Activated CD8-positive, alpha-beta T cell treated with anti-CD3 and anti-CD28 coated beads for 36 hours (primary cell): Measurements from ENCODE around the gene SERPINA1. TPM values are rescaled to one million over a fixed set of nuclear protein-coding genes. Genes with fewer than 3 reads are reported as not detected.

Experiments used
- ATAC-seq: fragments of 200-7000 bp; cut with Tn5 transposase; one replicate; pipeline ENCODE4 v1.10.0; 2021; ENCODE audit warnings: mild to moderate bottlenecking, moderate library complexity
- CTCF ChIA-PET: fragments of 350-600 bp; sonication (Branson Sonifier 250); formaldehyde crosslinking; loops from one replicate; lab custom pipeline; 2021; ENCODE audit warnings: antibody characterized with exemption; lab: Charles Lee
- POLR2A ChIA-PET: fragments of 350-600 bp; sonication (Branson Sonifier 250); formaldehyde crosslinking; loops from one replicate; lab custom pipeline; 2021; ENCODE audit warnings: antibody characterized with exemption; lab: Charles Lee
- DNase-seq: peaks from one replicate; pipeline ENCODE4 v3.0.0-alpha.2; 2020
- H3K27ac Mint-ChIP-seq: one replicate; pipeline ENCODE4 v1.8.0; 2021; ENCODE audit warnings: mild to moderate bottlenecking, mixed read lengths
- H3K27me3 Mint-ChIP-seq: one replicate; pipeline ENCODE4 v1.8.0; 2021; ENCODE audit warnings: mixed read lengths
- H3K36me3 Mint-ChIP-seq: one replicate; pipeline ENCODE4 v1.8.0; 2021; ENCODE audit warnings: low read depth, mixed read lengths
- H3K4me1 Mint-ChIP-seq: one replicate; pipeline ENCODE4 v1.8.0; 2021; ENCODE audit warnings: low read depth, mixed read lengths
- H3K4me3 Mint-ChIP-seq: one replicate; pipeline ENCODE4 v1.8.0; 2021; ENCODE audit warnings: mild to moderate bottlenecking, moderate library complexity, mixed read lengths
- H3K9me3 Mint-ChIP-seq: one replicate; pipeline ENCODE4 v1.8.0; 2021; ENCODE audit warnings: mixed read lengths
- intact Hi-C: fragments of 100-400 bp; cut with micrococcal nuclease; formaldehyde crosslinking; loops from one replicate; pipeline ENCODE4 v1.10.0; 2022
- total RNA-seq, 2 experiments: library from RNA; stranded (reverse); gene quantifications; one replicate each; pipeline ENCODE4 v1.2.3, GENCODE V29; 2021
- TF ChIP-seq, protein P1 (sequence below): fragments of 200-600 bp; IDR thresholded peaks from one replicate; pipeline ENCODE4 v1.8.0; 2022; ENCODE audit warnings: antibody characterized with exemption, mild to moderate bottlenecking

The SERPINA1 gene
- total RNA-seq, 2 experiments from 2014 or later: 1.0 to 1.9 TPM

DNA sequence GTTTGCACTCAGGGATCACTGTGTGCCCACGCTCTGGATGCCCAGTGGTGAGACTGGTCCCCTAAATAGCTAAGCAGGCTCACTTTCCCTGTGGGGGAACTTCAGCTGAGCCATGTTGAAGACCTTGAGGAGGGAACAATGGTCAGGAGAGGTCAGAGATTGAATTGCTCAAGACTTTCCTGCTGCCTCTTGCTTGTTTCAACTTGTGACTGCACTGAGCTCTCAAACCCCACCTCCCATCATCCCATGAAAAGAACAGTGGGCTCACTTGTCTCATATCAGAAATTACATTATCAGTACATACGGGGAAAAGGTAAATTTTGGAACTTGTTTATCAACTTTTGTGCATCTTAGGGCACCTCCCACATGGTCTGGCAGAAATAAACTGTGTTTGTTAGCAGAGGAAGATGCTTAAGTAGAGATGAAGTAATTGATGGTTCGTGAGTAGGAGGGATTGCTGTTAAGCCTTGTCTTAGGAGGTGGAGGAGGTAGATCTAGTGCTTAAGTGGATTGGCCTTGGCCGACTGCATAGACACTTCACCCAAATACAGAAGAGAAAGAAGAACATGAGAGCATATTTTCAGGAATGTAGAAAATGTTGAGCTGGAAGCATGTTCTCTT lies 15.0 kb upstream of the SERPINA1 start:
- Mint-ChIP-seq H3K27ac (no peak overlapping the region), H3K4me3 (no peak overlapping the region), H3K4me1 (no peaks in the 10 kb centered on the region), H3K9me3 (peaks cover 3% of the 10 kb centered on the region), H3K36me3 (no peaks in the 10 kb centered on the region), H3K27me3 (peaks cover 6% of the 10 kb centered on the region)
- POLR2A ChIA-PET: no interaction called here
- TF ChIP-seq, protein P1, sequence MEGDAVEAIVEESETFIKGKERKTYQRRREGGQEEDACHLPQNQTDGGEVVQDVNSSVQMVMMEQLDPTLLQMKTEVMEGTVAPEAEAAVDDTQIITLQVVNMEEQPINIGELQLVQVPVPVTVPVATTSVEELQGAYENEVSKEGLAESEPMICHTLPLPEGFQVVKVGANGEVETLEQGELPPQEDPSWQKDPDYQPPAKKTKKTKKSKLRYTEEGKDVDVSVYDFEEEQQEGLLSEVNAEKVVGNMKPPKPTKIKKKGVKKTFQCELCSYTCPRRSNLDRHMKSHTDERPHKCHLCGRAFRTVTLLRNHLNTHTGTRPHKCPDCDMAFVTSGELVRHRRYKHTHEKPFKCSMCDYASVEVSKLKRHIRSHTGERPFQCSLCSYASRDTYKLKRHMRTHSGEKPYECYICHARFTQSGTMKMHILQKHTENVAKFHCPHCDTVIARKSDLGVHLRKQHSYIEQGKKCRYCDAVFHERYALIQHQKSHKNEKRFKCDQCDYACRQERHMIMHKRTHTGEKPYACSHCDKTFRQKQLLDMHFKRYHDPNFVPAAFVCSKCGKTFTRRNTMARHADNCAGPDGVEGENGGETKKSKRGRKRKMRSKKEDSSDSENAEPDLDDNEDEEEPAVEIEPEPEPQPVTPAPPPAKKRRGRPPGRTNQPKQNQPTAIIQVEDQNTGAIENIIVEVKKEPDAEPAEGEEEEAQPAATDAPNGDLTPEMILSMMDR: no peak
- DNase-seq (no peak), ATAC-seq (no peak)
- intact Hi-C loops: no loop called here
- CTCF ChIA-PET: interaction anchor here (0.7 to 1.0 kb wide), 2 partner anchors 146 to 271 kb away, joined by 3 read pairs; no protein-coding TSS in a partner anchor

DNA sequence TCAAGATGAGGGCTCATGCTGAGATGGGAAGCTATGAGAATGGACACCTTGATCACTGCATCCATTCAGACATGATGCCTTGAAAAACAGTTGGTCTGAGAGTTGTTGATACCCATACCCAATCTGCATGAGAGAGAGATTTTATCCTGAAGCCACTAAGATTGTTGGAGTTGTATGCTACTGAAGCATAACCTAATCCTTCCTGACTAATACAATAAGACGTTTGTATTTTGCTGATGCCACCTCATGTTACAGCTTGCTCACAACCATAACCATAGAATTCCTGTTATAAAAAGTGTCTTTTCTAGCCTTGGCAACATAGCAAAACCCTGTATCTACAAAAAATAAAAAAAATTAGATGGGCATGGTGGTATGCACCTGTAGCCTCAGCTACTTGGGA lies 12.7 kb upstream of the SERPINA1 start:
- Mint-ChIP-seq H3K4me1 (no peaks in the 10 kb centered on the region), H3K4me3 (no peak overlapping the region), H3K27ac (no peak overlapping the region), H3K27me3 (peaks cover 22% of the 10 kb centered on the region), H3K36me3 (no peaks in the 10 kb centered on the region), H3K9me3 (no peaks in the 10 kb centered on the region)
- intact Hi-C loops: no loop called here
- TF ChIP-seq, protein P1: no peak
- POLR2A ChIA-PET: no interaction called here
- no peak for ATAC-seq
- CTCF ChIA-PET: no interaction called here
- no peak for DNase-seq

DNA sequence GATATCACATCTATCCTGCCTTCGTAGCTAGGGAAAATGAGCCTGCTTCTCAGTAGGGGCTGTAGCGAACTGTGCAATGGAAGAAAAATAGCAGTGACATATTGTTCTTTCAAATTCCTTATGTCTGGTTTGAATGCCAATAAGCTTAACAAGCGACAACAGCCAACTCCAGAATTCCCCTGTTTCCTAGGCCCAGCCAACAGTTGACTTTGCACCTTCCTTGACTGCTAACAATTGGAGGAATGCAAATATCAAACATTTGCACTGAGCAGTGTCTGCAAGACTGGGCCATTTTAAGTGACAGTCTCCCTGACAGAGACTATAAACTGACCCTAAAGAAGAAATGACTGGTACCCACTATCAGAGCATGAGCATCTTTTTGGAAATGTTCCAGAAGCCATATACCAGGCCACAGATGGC lies 12.0 kb upstream of the SERPINA1 start:
- no peaks in the 10 kb centered on the region for H3K9me3 Mint-ChIP-seq
- DNase-seq (no peak), ATAC-seq (no peak)
- peaks cover 24% of the 10 kb centered on the region for H3K27me3 Mint-ChIP-seq
- TF ChIP-seq, protein P1: no peak
- POLR2A ChIA-PET: no interaction called here
- CTCF ChIA-PET: no interaction called here
- no peak overlapping the region for H3K27ac Mint-ChIP-seq
- no peaks in the 10 kb centered on the region for H3K36me3 Mint-ChIP-seq
- H3K4me1 Mint-ChIP-seq: no peaks in the 10 kb centered on the region
- no peak overlapping the region for H3K4me3 Mint-ChIP-seq
- intact Hi-C loops: no loop called here

DNA sequence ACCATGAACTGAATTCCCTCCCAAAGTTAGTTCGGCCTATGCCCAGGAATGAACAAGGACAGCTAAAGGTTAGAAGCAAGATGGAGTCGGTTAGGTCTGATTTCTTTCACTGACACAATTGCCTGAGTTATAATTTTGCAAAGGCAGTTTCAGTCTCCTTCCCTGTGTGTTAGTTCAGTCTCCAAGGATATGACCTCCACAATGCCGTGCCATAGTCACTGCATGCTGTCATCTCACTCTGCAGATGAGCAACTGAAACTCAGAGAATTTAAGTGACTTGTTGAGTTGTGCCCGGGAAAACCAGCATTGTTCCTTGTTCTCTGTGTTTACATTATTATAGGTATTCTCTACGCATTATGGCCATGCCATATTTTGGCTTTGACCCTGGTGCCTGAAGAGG lies 10.1 kb upstream of the SERPINA1 start:
- H3K27me3 Mint-ChIP-seq: peaks cover 25% of the 10 kb centered on the region
- POLR2A ChIA-PET: no interaction called here

DNA sequence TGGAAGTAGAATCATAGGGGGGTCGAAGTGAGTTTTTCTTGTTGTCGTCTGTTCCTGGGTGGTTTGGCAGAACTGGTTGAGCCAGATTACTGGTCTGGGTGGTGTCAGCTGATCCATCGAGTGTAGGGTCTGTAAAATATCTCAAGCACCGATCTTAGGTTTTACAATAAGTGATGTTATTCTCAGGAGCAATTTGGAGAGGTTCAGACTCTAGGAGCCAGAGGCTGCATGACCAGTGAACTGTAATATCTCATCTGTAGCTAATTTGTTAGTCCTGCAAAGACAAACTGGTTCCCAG lies 9.7 kb upstream of the SERPINA1 start:
- no peak for ATAC-seq
- H3K27me3 Mint-ChIP-seq: peaks cover 25% of the 10 kb centered on the region
- intact Hi-C loops: no loop called here
- H3K4me3 Mint-ChIP-seq: no peak overlapping the region
- ChIA-PET POLR2A (no interaction called here), CTCF (no interaction called here)
- H3K9me3 Mint-ChIP-seq: no peaks in the 10 kb centered on the region
- peaks cover 21% of the 10 kb centered on the region for H3K4me1 Mint-ChIP-seq
- no peak overlapping the region for H3K27ac Mint-ChIP-seq
- DNase-seq: no peak
- TF ChIP-seq, protein P1: no peak
- H3K36me3 Mint-ChIP-seq: no peaks in the 10 kb centered on the region

More for the DNA sequence above, 10.1 kb upstream of the SERPINA1 start:
- DNase-seq: no peak
- ATAC-seq: no peak
- no peaks in the 10 kb centered on the region for H3K36me3 Mint-ChIP-seq
- H3K27ac Mint-ChIP-seq: no peak overlapping the region
- CTCF ChIA-PET: no interaction called here
- intact Hi-C loops: no loop called here
- H3K9me3 Mint-ChIP-seq: no peaks in the 10 kb centered on the region
- TF ChIP-seq, protein P1: no peak
- H3K4me3 Mint-ChIP-seq: no peak overlapping the region
- peaks cover 17% of the 10 kb centered on the region for H3K4me1 Mint-ChIP-seq
